Measurements from ENCODE around the gene PABPC1L. TPM values are rescaled to one million over a fixed set of nuclear protein-coding genes. Genes with fewer than 3 reads are reported as not detected.

Gene PABPC1L
- total RNA-seq, 2 donors from 2014 or later: 41.8 to 105 TPM

DNA sequence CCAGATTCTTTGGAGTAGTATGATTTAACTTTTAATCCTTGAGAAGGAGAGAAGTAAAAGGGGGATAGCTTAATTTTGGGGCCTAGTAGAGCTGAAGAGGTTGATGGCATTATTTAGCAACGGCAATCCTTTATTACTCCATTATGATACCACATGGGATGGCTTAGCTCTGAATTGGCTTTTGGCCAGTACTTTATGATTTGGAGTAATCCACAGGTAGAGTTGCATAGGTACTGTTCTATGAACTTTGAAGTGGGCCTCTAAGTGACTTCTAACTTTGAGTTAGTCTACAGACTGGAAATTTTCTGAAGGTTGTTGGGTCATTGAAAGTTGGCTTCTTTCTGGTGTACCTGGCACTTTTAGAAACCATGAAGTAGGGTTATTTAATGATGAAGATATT lies 12.7 kb upstream of the PABPC1L start:
- no peaks in the 10 kb centered on the region for H3K27me3 ChIP-seq
- no peak overlapping the region for H3K27ac ChIP-seq
- intact Hi-C loops (cut with DNase I): no loop called here
- DNase-seq: no peak
- no peak overlapping the region for H3K4me3 ChIP-seq
- H3K36me3 ChIP-seq (replicated peaks in 1 of 2; ENCODE audit: insufficient read depth in 1 of 2, low read depth in 2 of 2): peaks cover 0 to 4% of the 10 kb centered on the region in 2 donors
- H3K9me3 ChIP-seq: no peaks in the 10 kb centered on the region
- H3K4me1 ChIP-seq: peaks cover 20% of the 10 kb centered on the region
- 68 to 86% methylated on average over 1 of the region's 1 CpG for WGBS, 2 donors
- no peak for ATAC-seq
- TF ChIP-seq POLR2A (IDR thresholded peaks at IDR 0.05): no peak
- TF ChIP-seq, protein P1, sequence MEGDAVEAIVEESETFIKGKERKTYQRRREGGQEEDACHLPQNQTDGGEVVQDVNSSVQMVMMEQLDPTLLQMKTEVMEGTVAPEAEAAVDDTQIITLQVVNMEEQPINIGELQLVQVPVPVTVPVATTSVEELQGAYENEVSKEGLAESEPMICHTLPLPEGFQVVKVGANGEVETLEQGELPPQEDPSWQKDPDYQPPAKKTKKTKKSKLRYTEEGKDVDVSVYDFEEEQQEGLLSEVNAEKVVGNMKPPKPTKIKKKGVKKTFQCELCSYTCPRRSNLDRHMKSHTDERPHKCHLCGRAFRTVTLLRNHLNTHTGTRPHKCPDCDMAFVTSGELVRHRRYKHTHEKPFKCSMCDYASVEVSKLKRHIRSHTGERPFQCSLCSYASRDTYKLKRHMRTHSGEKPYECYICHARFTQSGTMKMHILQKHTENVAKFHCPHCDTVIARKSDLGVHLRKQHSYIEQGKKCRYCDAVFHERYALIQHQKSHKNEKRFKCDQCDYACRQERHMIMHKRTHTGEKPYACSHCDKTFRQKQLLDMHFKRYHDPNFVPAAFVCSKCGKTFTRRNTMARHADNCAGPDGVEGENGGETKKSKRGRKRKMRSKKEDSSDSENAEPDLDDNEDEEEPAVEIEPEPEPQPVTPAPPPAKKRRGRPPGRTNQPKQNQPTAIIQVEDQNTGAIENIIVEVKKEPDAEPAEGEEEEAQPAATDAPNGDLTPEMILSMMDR (IDR thresholded peaks at IDR 0.05): no peak

GRCh38 chr20:44900231-44900854 lies 9.5 kb upstream of the PABPC1L start:
- DNase-seq: no peak
- no peak for ATAC-seq
- Histone ChIP-seq H3K27ac (no peak overlapping the region), H3K36me3 (replicated peaks in 1 of 2; ENCODE audit: insufficient read depth in 1 of 2, low read depth in 2 of 2) (peaks cover 5 to 15% of the 10 kb centered on the region in 2 donors), H3K4me1 (peaks cover 12% of the 10 kb centered on the region), H3K4me3 (no peak overlapping the region), H3K27me3 (no peaks in the 10 kb centered on the region), H3K9me3 (no peaks in the 10 kb centered on the region)
- intact Hi-C loops (cut with DNase I): no loop called here
- WGBS, 2 donors: 78 to 88% methylated on average over 5 of the region's 5 CpGs
- no peak for TF ChIP-seq POLR2A (IDR thresholded peaks at IDR 0.05)
- TF ChIP-seq, protein P1 (IDR thresholded peaks at IDR 0.05): no peak

DNA sequence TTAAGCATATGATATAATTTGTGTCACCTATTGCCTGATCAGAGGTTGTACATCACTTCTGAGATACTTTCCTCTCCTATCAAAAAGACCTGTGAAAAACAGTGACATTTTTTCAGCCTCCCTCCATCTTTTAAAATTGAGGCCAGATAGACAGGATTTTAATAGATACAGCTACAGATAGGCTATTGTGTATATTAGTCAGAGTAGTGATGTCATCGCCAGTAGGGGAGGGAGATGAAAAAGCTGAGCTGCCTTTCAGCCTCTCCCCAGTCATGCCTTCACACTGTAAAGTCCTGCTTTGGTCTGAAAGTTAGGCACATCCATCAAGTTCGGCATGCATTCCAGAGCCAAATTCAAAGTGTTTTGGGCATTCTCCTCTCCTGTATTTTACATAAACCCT lies 7.9 kb upstream of the PABPC1L start:
- TF ChIP-seq, protein P1 (IDR thresholded peaks at IDR 0.05): no peak
- TF ChIP-seq POLR2A (IDR thresholded peaks at IDR 0.05): no peak
- no peak overlapping the region for H3K4me3 ChIP-seq
- intact Hi-C loops (cut with DNase I): no loop called here
- no peak for DNase-seq
- H3K4me1 ChIP-seq: peaks cover 2% of the 10 kb centered on the region
- no peak overlapping the region for H3K27ac ChIP-seq
- H3K36me3 ChIP-seq (replicated peaks in 1 of 2; ENCODE audit: insufficient read depth in 1 of 2, low read depth in 2 of 2): peaks cover 5 to 19% of the 10 kb centered on the region in 2 donors
- 78 to 84% methylated on average over 2 of the region's 2 CpGs for WGBS, 2 donors
- no peak for ATAC-seq
- no peaks in the 10 kb centered on the region for H3K9me3 ChIP-seq
- H3K27me3 ChIP-seq: no peaks in the 10 kb centered on the region

- WGBS, 2 donors: 76 to 88% methylated on average over 5 of the region's 5 CpGs
- no peak for DNase-seq
- Histone ChIP-seq H3K4me3 (no peak overlapping the region), H3K4me1 (peaks cover 5% of the 10 kb centered on the region), H3K27me3 (no peaks in the 10 kb centered on the region), H3K36me3 (replicated peaks in 1 of 2; ENCODE audit: insufficient read depth in 1 of 2, low read depth in 2 of 2) (peaks cover 5 to 19% of the 10 kb centered on the region in 2 donors), H3K27ac (no peak overlapping the region), H3K9me3 (no peaks in the 10 kb centered on the region)
- TF ChIP-seq, protein P1 (IDR thresholded peaks at IDR 0.05): no peak
- TF ChIP-seq POLR2A (IDR thresholded peaks at IDR 0.05): no peak
- intact Hi-C loops (cut with DNase I): no loop called here
- ATAC-seq: no peak
These were observed 5.5 kb upstream of the PABPC1L start for GRCh38 chr20:44904377-44904776.

All from body of pancreas (tissue), 4 donors.